ENCODE results near the gene HTT. TPM values are rescaled to one million over a fixed set of nuclear protein-coding genes. Genes with fewer than 3 reads are reported as not detected.
"Not testable (repeated sequence)": the region's sequence is repeated elsewhere in the genome, so short reads cannot be mapped to it uniquely, and the experiment has no call there.

Gene HTT
- total RNA-seq, 1 experiment from 2014 or later: 37.4 TPM

GRCh38 chr4:3047464-3048286, 26.8 kb upstream of the HTT start:
- H3K9me3 ChIP-seq (ENCODE audit: control insufficient read depth in 1 of 2, insufficient read depth in 1 of 2, low read depth in 1 of 2, low read length in 2 of 2): no peaks in the 10 kb centered on the region
- TF ChIP-seq FOSL1 (IDR thresholded peaks at IDR 0.05; ENCODE audit: low read depth) (no peak), CTCF (IDR thresholded peaks at IDR 0.05 in 2 of 3, conservative IDR thresholded peaks at IDR 0.05 in 1 of 3; ENCODE audit: borderline replicate concordance in 1 of 3, insufficient read depth in 1 of 3, low read depth in 2 of 3, low read length in 2 of 3) (peak; percentile 51 to 87 (median 71); a peak in 5 of 6 replicates), ZNF274 (IDR thresholded peaks at IDR 0.05; ENCODE audit: low read depth, low read length) (no peak), RAD21 (IDR thresholded peaks at IDR 0.05; ENCODE audit: low read depth) (peak; percentile 79), TCF7L2 (IDR thresholded peaks at IDR 0.05; ENCODE audit: borderline replicate concordance, extremely low read depth, insufficient read depth, insufficient read length) (peak; percentile 19)
- ChIA-PET RAD21 (ENCODE audit: low non-redundant PET in 1 of 2, low total read pairs in 2 of 2, uncharacterized antibody in 2 of 2, unreplicated experiment in 2 of 2) (interaction anchor here in 1 of 2 experiments (0.6 kb wide), 1 partner anchor 92 kb away, joined by 3 read pairs; no protein-coding TSS in a partner anchor), CTCF (interaction anchor here (1.3 kb wide), 1 partner anchor 15 kb away, joined by 4 read pairs; no protein-coding TSS in a partner anchor), POLR2A (no interaction called here)
- no peaks in the 10 kb centered on the region for H3K36me3 ChIP-seq (ENCODE audit: control insufficient read depth in 1 of 2, insufficient read depth in 2 of 2, low read length in 2 of 2)
- H3K9me2 ChIP-seq (ENCODE audit: insufficient read depth): no peaks in the 10 kb centered on the region; the same call in 1 of the 2 replicates
- H3K4me3 ChIP-seq (replicated peaks in 1 of 2; ENCODE audit: low read depth in 1 of 2, low read length in 2 of 2): no peak overlapping the region
- no peak overlapping the region for H2AFZ ChIP-seq (ENCODE audit: low read depth, low read length, poor library complexity, severe bottlenecking)
- H3K4me1 ChIP-seq (ENCODE audit: control insufficient read depth in 1 of 2, insufficient read depth in 2 of 2, low read length in 2 of 2): no peaks in the 10 kb centered on the region
- H3K79me2 ChIP-seq (ENCODE audit: insufficient read depth, low read length): no peaks in the 10 kb centered on the region
- no peak overlapping the region for H3K27ac ChIP-seq (ENCODE audit: low read depth, low read length)
- BruUV-seq (replicated peaks): no TSS peak
- H3K9ac ChIP-seq (ENCODE audit: low read length): no peak overlapping the region
- ATAC-seq (peak; percentile 98), DNase-seq (ENCODE audit: low read depth, low spot score) (peak; percentile 45)
- H4K20me1 ChIP-seq (ENCODE audit: insufficient read depth): no peaks in the 10 kb centered on the region
- intact Hi-C loops (cut with micrococcal nuclease): loop anchor here (5.0 kb wide), 1 partner anchor 90 kb away; no protein-coding TSS in a partner anchor
- peak overlapping the region; percentile 51 for H3K4me2 ChIP-seq (ENCODE audit: low read length)
- no peaks in the 10 kb centered on the region for H3K27me3 ChIP-seq (ENCODE audit: insufficient read depth, low read length)

DNA sequence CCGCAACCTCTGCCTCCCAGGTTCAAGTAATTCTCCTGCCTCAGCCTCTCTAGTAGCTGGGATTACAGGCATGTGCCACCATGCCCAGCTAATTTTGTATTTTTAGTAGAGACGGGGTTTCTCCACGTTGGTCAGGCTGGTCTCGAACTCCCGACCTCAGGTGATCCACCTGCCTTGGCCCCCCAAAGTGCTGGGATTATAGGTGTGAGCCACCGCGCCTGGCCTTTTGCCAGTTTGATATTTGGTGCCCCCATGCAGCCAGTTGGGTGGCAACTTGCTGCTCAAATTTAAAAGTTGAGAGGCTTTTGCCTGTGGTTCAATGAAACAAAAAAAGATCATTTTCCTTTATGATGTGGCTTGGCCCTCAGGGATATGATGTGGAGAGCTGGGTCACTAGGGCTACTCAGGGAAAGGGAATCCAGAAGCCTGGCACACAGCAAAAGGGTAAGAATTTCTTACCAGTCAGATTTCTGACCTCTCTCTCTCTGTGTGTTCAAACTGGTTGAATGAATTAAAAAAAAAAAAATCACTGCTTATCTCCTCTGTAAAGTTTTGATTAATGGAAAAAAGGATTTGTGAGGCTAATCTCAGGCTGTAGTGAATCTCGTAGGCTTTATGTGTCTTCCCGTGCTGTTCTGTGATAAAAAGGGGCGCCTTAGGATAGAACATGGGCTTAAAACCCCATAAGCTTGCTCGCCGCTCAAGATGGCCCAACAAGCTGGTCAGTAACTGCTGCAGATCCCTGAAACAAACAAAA, 23.2 kb upstream of the HTT start:
- H2AFZ ChIP-seq (ENCODE audit: low read depth, low read length, poor library complexity, severe bottlenecking); RAD21 ChIA-PET (ENCODE audit: low non-redundant PET in 1 of 2, low total read pairs in 2 of 2, uncharacterized antibody in 2 of 2, unreplicated experiment in 2 of 2); H3K36me3 ChIP-seq (ENCODE audit: control insufficient read depth in 1 of 2, insufficient read depth in 2 of 2, low read length in 2 of 2); H3K27ac ChIP-seq (ENCODE audit: low read depth, low read length); intact Hi-C loops (cut with micrococcal nuclease); H4K20me1 ChIP-seq (ENCODE audit: insufficient read depth); DNase-seq (ENCODE audit: low read depth, low spot score); H3K27me3 ChIP-seq (ENCODE audit: insufficient read depth, low read length); H3K4me3 ChIP-seq (replicated peaks in 1 of 2; ENCODE audit: low read depth in 1 of 2, low read length in 2 of 2); BruUV-seq (replicated peaks); H3K9me2 ChIP-seq (ENCODE audit: insufficient read depth); H3K4me2 ChIP-seq (ENCODE audit: low read length); POLR2A ChIA-PET; H3K4me1 ChIP-seq (ENCODE audit: control insufficient read depth in 1 of 2, insufficient read depth in 2 of 2, low read length in 2 of 2); H3K9ac ChIP-seq (ENCODE audit: low read length); ATAC-seq; CTCF ChIA-PET; H3K79me2 ChIP-seq (ENCODE audit: insufficient read depth, low read length): not testable (repeated sequence)
- H3K9me3 ChIP-seq (ENCODE audit: control insufficient read depth in 1 of 2, insufficient read depth in 1 of 2, low read depth in 1 of 2, low read length in 2 of 2): peaks cover 1 to 16% of the 10 kb centered on the region in 2 experiments; a peak in 1 of 4 replicates
